PC-9 (cell line): ENCODE data around the gene PARP15. TPM values are rescaled to one million over a fixed set of nuclear protein-coding genes. Genes with fewer than 3 reads are reported as not detected.
"Not testable (repeated sequence)": the region's sequence is repeated elsewhere in the genome, so short reads cannot be mapped to it uniquely, and the experiment has no call there.

ENCODE experiments used
- BruUV-seq: library from RNA; stranded (reverse); fragments of 400-500 nt; replicated peaks from 2 replicates; lab custom pipeline; 2021; lab: Mats Ljungman, UMichigan
- CTCF ChIA-PET: fragments of 300-600 bp; sonication (Branson Sonifier 250); formaldehyde crosslinking; loops from one replicate; lab custom pipeline; 2022; ENCODE audit warnings: antibody characterized with exemption; lab: Charles Lee
- POLR2A ChIA-PET: fragments of 300-600 bp; sonication (Branson Sonifier 250); formaldehyde crosslinking; loops from one replicate; lab custom pipeline; 2022; ENCODE audit warnings: antibody characterized with exemption; ENCODE audit not compliant: unreplicated experiment; lab: Charles Lee
- DNase-seq, 2 experiments: peaks; one replicate each; pipeline versions ENCODE4 v3.0.0 to v3.0.0-alpha.2; 2015 to 2022; ENCODE audit warnings: mixed read lengths in 1 of 2
- H2AFZ ChIP-seq: fragments of 200-600 bp; sonication (generic); 2 replicates; pipeline ENCODE4 v1.8.1; 2017; ENCODE audit warnings: antibody characterized with exemption
- H3F3A ChIP-seq: fragments of 200-600 bp; sonication (generic); 2 replicates; pipeline ENCODE4 v1.8.1; 2017; ENCODE audit warnings: antibody characterized with exemption, mild to moderate bottlenecking, low read depth; ENCODE audit not compliant: insufficient read depth
- H3K27ac ChIP-seq: fragments of 200-600 bp; sonication (generic); 2 replicates; pipeline ENCODE4 v1.6.1; 2016; ENCODE audit warnings: mixed run types
- H3K27me3 ChIP-seq: fragments of 200-600 bp; sonication (generic); 2 replicates; pipeline ENCODE4 v1.6.1; 2016; ENCODE audit warnings: low read depth, mixed run types; ENCODE audit not compliant: insufficient read depth
- H3K36me3 ChIP-seq: fragments of 200-600 bp; sonication (generic); 2 replicates; pipeline ENCODE4 v1.6.1; 2016; ENCODE audit warnings: low read depth, mixed run types
- H3K4me1 ChIP-seq: fragments of 200-600 bp; sonication (generic); replicated peaks from 2 replicates; pipeline ENCODE4 v1.6.1; 2016; ENCODE audit warnings: mixed run types; ENCODE audit not compliant: insufficient read depth
- H3K4me2 ChIP-seq: fragments of 200-600 bp; sonication (generic); 2 replicates; pipeline ENCODE4 v1.6.1; 2017; ENCODE audit warnings: mixed run types
- H3K4me3 ChIP-seq: fragments of 200-600 bp; sonication (generic); 2 replicates; pipeline ENCODE4 v1.6.1; 2016; ENCODE audit warnings: mixed run types
- H3K79me2 ChIP-seq: fragments of 200-600 bp; sonication (generic); 2 replicates; pipeline ENCODE4 v1.6.1; 2017; ENCODE audit warnings: low read depth, mixed run types
- H3K9me2 ChIP-seq: fragments of 200-600 bp; sonication (generic); 2 replicates; pipeline ENCODE4 v1.8.1; 2017; ENCODE audit warnings: mild to moderate bottlenecking; ENCODE audit not compliant: insufficient read depth
- H3K9me3 ChIP-seq: fragments of 200-600 bp; sonication (generic); 2 replicates; pipeline ENCODE4 v1.8.1; 2016; ENCODE audit warnings: low read depth; ENCODE audit not compliant: insufficient read depth
- H4K20me1 ChIP-seq: fragments of 200-600 bp; sonication (generic); 2 replicates; pipeline ENCODE4 v1.8.1; 2017; ENCODE audit not compliant: insufficient read depth
- EZH2 ChIP-seq: fragments of 200-600 bp; sonication (generic); IDR thresholded peaks from 2 replicates; pipeline ENCODE4 v1.8.0; 2017; ENCODE audit warnings: antibody characterized with exemption, low read depth
- intact Hi-C: fragments of 100-400 bp; cut with micrococcal nuclease; formaldehyde crosslinking; loops from one replicate; pipeline ENCODE4 v1.10.0; 2022; ENCODE audit not compliant: unreplicated experiment
- total RNA-seq: library from RNA; stranded (reverse); gene quantifications from 2 replicates; pipeline ENCODE4 v1.2.3, GENCODE V29; 2021
- TF ChIP-seq, protein P1 (sequence below): fragments of 200-600 bp; sonication (generic); conservative IDR thresholded peaks from 2 replicates; pipeline ENCODE4 v1.6.1; 2017; ENCODE audit warnings: mixed run types, antibody characterized with exemption, mild to moderate bottlenecking, moderate library complexity

Gene PARP15
- total RNA-seq, 1 experiment from 2014 or later: 0.07 TPM

DNA sequence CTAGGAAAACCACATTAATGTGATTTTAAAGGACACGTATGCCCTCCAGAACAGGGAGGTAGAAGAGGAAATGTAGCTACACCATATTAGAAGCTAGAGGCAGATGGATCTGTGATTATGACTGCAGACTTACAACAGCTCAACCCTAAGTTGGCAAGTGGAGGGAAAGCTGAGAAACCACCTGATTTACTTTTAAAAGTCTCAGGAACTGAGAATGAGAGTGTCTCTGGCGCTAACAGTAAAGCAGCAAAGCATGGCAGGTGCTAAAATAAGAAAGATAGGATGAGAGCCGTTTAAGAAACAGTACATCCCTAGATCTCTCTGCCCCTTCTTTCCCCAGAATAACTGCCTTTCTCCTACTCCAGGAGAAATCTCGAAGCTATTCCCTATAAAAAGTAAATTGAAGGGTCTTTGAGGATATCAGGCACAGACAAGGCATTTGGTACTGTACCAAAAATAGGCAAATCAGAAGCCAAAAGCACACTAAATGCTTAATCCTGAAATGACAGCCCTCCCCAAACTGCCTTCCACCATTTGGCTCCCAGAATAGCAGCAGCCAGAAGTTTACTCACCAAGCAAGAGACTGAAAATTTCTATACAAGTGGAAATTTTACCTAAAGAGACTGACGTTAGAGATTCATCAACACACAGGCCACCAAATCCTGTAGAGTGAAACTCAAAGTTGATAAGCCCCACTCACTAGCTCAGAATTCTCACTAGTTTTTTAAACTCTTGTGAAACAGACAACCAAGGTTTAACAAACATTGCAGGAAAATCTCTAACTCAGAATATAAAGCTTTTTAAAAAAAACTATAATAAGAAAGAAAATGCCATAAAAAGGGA lies 68.9 kb downstream of the PARP15 start:
- H3K4me1 ChIP-seq: no peaks in the 10 kb centered on the region
- BruUV-seq: no TSS peak
- no peaks in the 10 kb centered on the region for H4K20me1 ChIP-seq
- H3K9me2 ChIP-seq: no peaks in the 10 kb centered on the region
- H3K4me2 ChIP-seq: no peak overlapping the region
- no peak overlapping the region for H3K4me3 ChIP-seq
- H3K27ac ChIP-seq: no peak overlapping the region
- H3F3A ChIP-seq: no peaks in the 10 kb centered on the region
- intact Hi-C loops: no loop called here
- CTCF ChIA-PET: no interaction called here
- TF ChIP-seq EZH2: no peak
- TF ChIP-seq, protein P1, sequence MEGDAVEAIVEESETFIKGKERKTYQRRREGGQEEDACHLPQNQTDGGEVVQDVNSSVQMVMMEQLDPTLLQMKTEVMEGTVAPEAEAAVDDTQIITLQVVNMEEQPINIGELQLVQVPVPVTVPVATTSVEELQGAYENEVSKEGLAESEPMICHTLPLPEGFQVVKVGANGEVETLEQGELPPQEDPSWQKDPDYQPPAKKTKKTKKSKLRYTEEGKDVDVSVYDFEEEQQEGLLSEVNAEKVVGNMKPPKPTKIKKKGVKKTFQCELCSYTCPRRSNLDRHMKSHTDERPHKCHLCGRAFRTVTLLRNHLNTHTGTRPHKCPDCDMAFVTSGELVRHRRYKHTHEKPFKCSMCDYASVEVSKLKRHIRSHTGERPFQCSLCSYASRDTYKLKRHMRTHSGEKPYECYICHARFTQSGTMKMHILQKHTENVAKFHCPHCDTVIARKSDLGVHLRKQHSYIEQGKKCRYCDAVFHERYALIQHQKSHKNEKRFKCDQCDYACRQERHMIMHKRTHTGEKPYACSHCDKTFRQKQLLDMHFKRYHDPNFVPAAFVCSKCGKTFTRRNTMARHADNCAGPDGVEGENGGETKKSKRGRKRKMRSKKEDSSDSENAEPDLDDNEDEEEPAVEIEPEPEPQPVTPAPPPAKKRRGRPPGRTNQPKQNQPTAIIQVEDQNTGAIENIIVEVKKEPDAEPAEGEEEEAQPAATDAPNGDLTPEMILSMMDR: no peak
- H3K36me3 ChIP-seq: no peaks in the 10 kb centered on the region
- no peak for DNase-seq
- H3K27me3 ChIP-seq: no peaks in the 10 kb centered on the region
- no peaks in the 10 kb centered on the region for H3K79me2 ChIP-seq
- POLR2A ChIA-PET: no interaction called here
- H2AFZ ChIP-seq: no peak overlapping the region
- H3K9me3 ChIP-seq: no peaks in the 10 kb centered on the region

DNA sequence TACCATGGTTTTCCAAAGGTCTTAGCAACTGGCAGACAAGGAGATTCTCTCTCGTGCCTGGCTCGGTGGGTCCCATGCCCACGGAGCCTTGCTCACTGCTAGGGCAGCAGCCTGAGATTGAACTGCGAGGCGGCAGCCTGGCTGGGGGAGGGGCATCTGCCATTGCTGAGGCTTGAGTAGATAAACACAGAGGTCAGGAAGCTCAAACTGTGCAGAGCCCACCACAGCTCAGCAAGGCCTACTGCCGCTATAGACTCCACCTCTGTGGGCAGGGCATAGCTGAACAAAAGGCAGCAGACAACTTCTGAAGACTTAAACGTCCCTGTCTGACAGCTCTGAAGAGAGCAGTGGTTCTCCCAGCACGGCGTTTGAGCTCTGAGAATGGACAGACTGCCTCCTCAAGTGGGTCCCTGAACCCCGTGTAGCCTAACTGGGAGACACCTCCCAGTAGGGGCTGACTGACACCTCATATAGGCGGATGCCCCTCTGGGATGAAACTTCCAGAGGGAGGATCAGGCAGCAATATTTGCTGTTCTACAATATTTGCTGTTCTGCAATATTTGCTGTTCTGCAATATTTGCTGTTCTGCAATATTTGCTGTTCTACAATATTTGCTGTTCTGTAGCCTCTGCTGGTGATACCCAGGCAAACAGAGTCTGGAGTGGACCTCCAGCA lies 73.9 kb downstream of the PARP15 start:
- H3K27me3 ChIP-seq, intact Hi-C loops, BruUV-seq, H3F3A ChIP-seq, DNase-seq, H2AFZ ChIP-seq, H3K4me2 ChIP-seq, H3K27ac ChIP-seq, H3K4me1 ChIP-seq, H4K20me1 ChIP-seq, H3K79me2 ChIP-seq, H3K9me2 ChIP-seq, H3K9me3 ChIP-seq, H3K36me3 ChIP-seq, H3K4me3 ChIP-seq, POLR2A ChIA-PET: not testable (repeated sequence)
- CTCF ChIA-PET: interaction anchor here (0.6 kb wide), 1 partner anchor 336 kb away, joined by 5 read pairs; no protein-coding TSS in a partner anchor

DNA sequence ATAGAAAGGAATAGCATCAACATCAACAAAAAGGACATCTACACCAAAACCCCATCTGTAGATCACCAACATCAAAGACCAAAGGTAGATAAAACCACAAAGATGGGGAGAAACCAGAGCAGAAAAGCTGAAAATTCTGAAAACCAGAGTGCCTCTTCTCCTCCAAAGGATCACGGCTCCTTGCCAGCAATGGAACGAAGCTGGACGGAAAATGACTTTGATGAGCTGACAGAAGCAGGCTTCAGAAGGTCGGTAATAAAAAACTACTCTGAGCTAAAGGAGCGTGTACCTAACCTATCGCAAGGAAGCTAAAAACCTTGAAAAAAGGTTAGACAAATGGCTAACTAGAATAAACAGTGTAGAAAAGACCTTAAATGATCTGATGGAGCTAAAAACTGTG lies 74.5 kb downstream of the PARP15 start:
- H3K36me3 ChIP-seq, H4K20me1 ChIP-seq, BruUV-seq, POLR2A ChIA-PET, H2AFZ ChIP-seq, H3K27me3 ChIP-seq, H3K9me3 ChIP-seq, intact Hi-C loops, H3K4me1 ChIP-seq, H3K9me2 ChIP-seq, H3K4me3 ChIP-seq, H3K79me2 ChIP-seq, H3K27ac ChIP-seq, DNase-seq, H3F3A ChIP-seq, H3K4me2 ChIP-seq: not testable (repeated sequence)
- CTCF ChIA-PET: interaction anchor here (0.6 kb wide), 1 partner anchor 336 kb away, joined by 5 read pairs; no protein-coding TSS in a partner anchor

DNA sequence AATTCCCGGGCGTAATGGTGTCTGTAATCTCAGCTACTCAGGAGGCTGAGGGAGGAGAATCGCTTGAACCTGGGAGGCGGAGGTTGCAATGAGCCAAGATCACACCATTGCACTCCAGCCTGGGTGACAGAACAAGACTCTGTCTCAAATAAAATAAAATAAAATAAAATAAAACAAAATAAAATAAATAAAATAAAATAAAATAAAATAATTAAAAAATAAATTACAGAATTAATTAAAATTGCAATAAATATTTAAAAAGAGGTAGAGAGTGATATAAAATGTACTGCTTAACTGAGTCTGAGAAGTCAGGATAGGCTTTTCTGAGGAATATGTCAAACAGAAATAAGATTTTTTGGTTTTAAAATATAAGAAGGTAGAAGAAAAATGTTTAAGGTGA lies 80.9 kb downstream of the PARP15 start:
- H3K9me3 ChIP-seq, H3K4me3 ChIP-seq, H3K9me2 ChIP-seq, H4K20me1 ChIP-seq, H2AFZ ChIP-seq, H3K4me2 ChIP-seq, H3K79me2 ChIP-seq, intact Hi-C loops, H3K27ac ChIP-seq, BruUV-seq, H3K4me1 ChIP-seq, H3K27me3 ChIP-seq, POLR2A ChIA-PET, H3K36me3 ChIP-seq, DNase-seq, H3F3A ChIP-seq, CTCF ChIA-PET: not testable (repeated sequence)
